HepG2 (cell line): ENCODE results near the gene RNASE8. TPM values are rescaled to one million over a fixed set of nuclear protein-coding genes. Genes with fewer than 3 reads are reported as not detected.

Experiments
- ATF2 ChIP-seq: sonication (generic); formaldehyde crosslinking; IDR thresholded peaks from 2 replicates; pipeline ENCODE4 v1.4.0; 2020; ENCODE audit warnings: missing genetic modification reagents
- CEBPZ ChIP-seq: IDR thresholded peaks from 2 replicates; pipeline ENCODE4 v1.6.1; 2012; ENCODE audit warnings: low read length, improper control_type of control experiment
- E2F5 ChIP-seq: sonication (generic); formaldehyde crosslinking; conservative IDR thresholded peaks from 2 replicates; pipeline ENCODE4 v1.4.0; 2020; ENCODE audit warnings: missing genetic modification reagents
- HNF4A ChIP-seq: sonication (generic); formaldehyde crosslinking; IDR thresholded peaks from 2 replicates; pipeline ENCODE4 v1.4.0; 2020; ENCODE audit warnings: missing genetic modification reagents
- HNF4G ChIP-seq, 2 experiments: sonication (generic) in 1 of 2; formaldehyde crosslinking in 1 of 2; IDR thresholded peaks; 2 replicates each; pipeline versions ENCODE4 v1.4.0 to v1.6.1; 2011 to 2020; ENCODE audit warnings: borderline replicate concordance in 2 of 2, low read depth in 2 of 2, mild to moderate bottlenecking in 2 of 2, low read length in 1 of 2, missing genetic modification reagents in 1 of 2, moderate library complexity in 1 of 2
- KDM5A ChIP-seq: fragments of 200-600 bp; sonication (generic); IDR thresholded peaks from 2 replicates; pipeline ENCODE4 v1.7.0; 2018; ENCODE audit warnings: antibody characterized with exemption, mild to moderate bottlenecking, low read length, borderline replicate concordance
- NAIF1 ChIP-seq: sonication (generic); formaldehyde crosslinking; IDR thresholded peaks from 2 replicates; pipeline ENCODE4 v1.5.0; 2020; ENCODE audit warnings: mild to moderate bottlenecking, missing genetic modification reagents, borderline replicate concordance
- ONECUT2 ChIP-seq: sonication (generic); formaldehyde crosslinking; IDR thresholded peaks from 2 replicates; pipeline ENCODE4 v1.4.0; 2020; ENCODE audit warnings: missing genetic modification reagents
- PBX2 ChIP-seq: IDR thresholded peaks from 2 replicates; pipeline ENCODE4 v1.6.1; 2016; ENCODE audit warnings: control low read depth
- POLR2A ChIP-seq, 2 experiments: IDR thresholded peaks; 2 replicates each; pipeline ENCODE4 v1.6.1; 2011; ENCODE audit warnings: low read depth in 2 of 2, low read length in 2 of 2, mild to moderate bottlenecking in 1 of 2, moderate library complexity in 1 of 2; ENCODE audit not compliant: insufficient read depth in 1 of 2
- SUZ12 ChIP-seq: fragments of 150-350 bp; IDR thresholded peaks from 2 replicates; pipeline ENCODE4 v1.6.1; 2014; ENCODE audit warnings: low read depth, low read length
- THAP11 ChIP-seq: IDR thresholded peaks from 2 replicates; pipeline ENCODE4 v1.6.1; 2016; ENCODE audit warnings: missing biosample characterization, missing genetic modification reagents
- TOE1 ChIP-seq: sonication (generic); formaldehyde crosslinking; IDR thresholded peaks from 2 replicates; pipeline ENCODE4 v1.4.0; 2020; ENCODE audit warnings: mild to moderate bottlenecking, missing genetic modification reagents
- ZMYM3 ChIP-seq: sonication (generic); formaldehyde crosslinking; IDR thresholded peaks from 2 replicates; pipeline ENCODE4 v1.5.1; 2020; ENCODE audit warnings: mild to moderate bottlenecking, missing genetic modification reagents
- ZNF224 ChIP-seq: sonication (generic); formaldehyde crosslinking; IDR thresholded peaks from 2 replicates; pipeline ENCODE4 v1.5.0; 2020; ENCODE audit warnings: mild to moderate bottlenecking, missing genetic modification reagents
- ZNF234 ChIP-seq: sonication (generic); formaldehyde crosslinking; conservative IDR thresholded peaks from 2 replicates; pipeline ENCODE4 v1.5.1; 2020; ENCODE audit warnings: mild to moderate bottlenecking, missing genetic modification reagents
- ZNF30 ChIP-seq: sonication (generic); formaldehyde crosslinking; IDR thresholded peaks from 2 replicates; pipeline ENCODE4 v1.5.0; 2020; ENCODE audit warnings: mild to moderate bottlenecking, missing genetic modification reagents
- ZNF317 ChIP-seq: sonication (generic); formaldehyde crosslinking; IDR thresholded peaks from 2 replicates; pipeline ENCODE4 v1.5.0; 2020; ENCODE audit warnings: mild to moderate bottlenecking, missing genetic modification reagents
- ZNF460 ChIP-seq: sonication (generic); formaldehyde crosslinking; IDR thresholded peaks from 2 replicates; pipeline ENCODE4 v1.5.1; 2020; ENCODE audit warnings: missing genetic modification reagents, mild to moderate bottlenecking, borderline replicate concordance
- ZNF691 ChIP-seq: sonication (generic); formaldehyde crosslinking; IDR thresholded peaks from 2 replicates; pipeline ENCODE4 v1.4.0; 2020; ENCODE audit warnings: missing genetic modification reagents, low read depth, mild to moderate bottlenecking, borderline replicate concordance
- ZNF761 ChIP-seq: sonication (generic); formaldehyde crosslinking; conservative IDR thresholded peaks from 2 replicates; pipeline ENCODE4 v1.4.0; 2020; ENCODE audit warnings: mild to moderate bottlenecking, missing genetic modification reagents
- polyA plus RNA-seq, 8 experiments: library from polyadenylated mRNA; depleted of rRNA in 3 of 8; stranded (reverse) in 7 of 8; unstranded in 1 of 8; fragments of >200 nt; fragmentation: Illumina TruSeq in 4 of 8; extraction: Trizol in 4 of 8; gene quantifications; 2 replicates each; pipeline versions ENCODE4 v1.2.1 to v1.2.3, GENCODE V29; 2011 to 2016; ENCODE audit warnings: low read depth in 4 of 8, missing spikeins in 1 of 8, mixed read lengths in 1 of 8; ENCODE audit not compliant: insufficient read depth in 1 of 8
- total RNA-seq, 5 experiments: library from RNA; depleted of rRNA; stranded (reverse); fragments of >200 nt; fragmentation: Illumina TruSeq; extraction: Trizol; gene quantifications; 2 replicates each; pipeline ENCODE4 v1.2.3, GENCODE V29; 2016; ENCODE audit warnings: low read depth in 1 of 5

RNASE8 gene
- total and polyA plus RNA-seq, 2 of the 13 experiments (the other 11 are each of a cell fraction or from before 2014, with no cell fraction given), result not detected

DNA sequence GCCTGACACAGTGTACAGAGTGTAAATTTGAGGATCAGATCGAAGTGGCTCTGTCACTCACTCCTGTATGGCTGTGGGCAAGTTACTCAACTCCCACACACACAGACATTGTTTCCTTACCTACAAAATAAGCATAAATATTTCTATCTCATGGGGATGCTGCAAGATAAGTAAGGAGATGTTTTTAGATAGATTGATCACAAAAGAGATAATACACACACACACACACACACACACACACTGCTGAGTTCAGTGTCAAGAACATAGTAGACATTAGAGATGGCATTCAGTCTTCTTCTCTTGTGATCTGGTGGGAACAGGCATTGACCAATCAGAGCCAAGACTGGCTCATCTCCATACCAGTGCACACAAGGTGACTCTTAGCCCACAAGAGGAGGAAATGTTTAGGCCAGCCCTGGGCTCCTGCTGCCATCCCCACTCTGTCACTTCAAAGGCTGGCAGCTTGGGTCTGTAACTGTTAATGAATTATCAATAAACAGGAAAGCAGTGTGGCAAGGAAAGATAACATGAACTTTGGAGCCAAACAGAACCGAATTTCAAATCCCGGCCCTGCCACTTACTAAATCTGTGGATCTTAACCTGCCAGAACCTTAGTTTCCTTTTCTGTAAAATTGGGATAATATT is 3.4 kb upstream of the RNASE8 start (continued):
- peak; percentile 99 for TF ChIP-seq HNF4A (CRISPR knock-in tag)
- TF ChIP-seq HNF4G (IDR thresholded peaks at IDR 0.05; ENCODE audit: borderline replicate concordance, low read depth, low read length), result peak; percentile 97
- peak; percentile 89; the same call in 1 of the 2 replicates for TF ChIP-seq HNF4G (CRISPR knock-in tag; IDR thresholded peaks at IDR 0.05; ENCODE audit: borderline replicate concordance, low read depth)
- TF ChIP-seq SUZ12, result no peak
- TF ChIP-seq ZNF691 (CRISPR knock-in tag), result peak; percentile 67; the same call in 1 of the 2 replicates
- no peak for TF ChIP-seq ZNF234
- peak; percentile 38; the same call in 1 of the 2 replicates for TF ChIP-seq ZNF460 (CRISPR knock-in tag)
- TF ChIP-seq ONECUT2 (CRISPR knock-in tag), result peak; percentile 84
- TF ChIP-seq NAIF1 (CRISPR knock-in tag), result peak; percentile 69; the same call in 1 of the 2 replicates
- peak; percentile 65 for TF ChIP-seq ATF2 (CRISPR knock-in tag)
- TF ChIP-seq ZNF224 (CRISPR knock-in tag), result no peak
- peak; percentile 66; the same call in 1 of the 2 replicates for TF ChIP-seq ZMYM3 (CRISPR knock-in tag)
- TF ChIP-seq ZNF317 (CRISPR knock-in tag), result 0 out of 2 replicates have a peak, but pooled peaks have one; percentile 28
- peak; percentile 83 for TF ChIP-seq THAP11 (CRISPR knock-in tag)
- peak; percentile 62; the same call in 1 of the 2 replicates for TF ChIP-seq ZNF761
- peak; percentile 65; the same call in 1 of the 2 replicates for TF ChIP-seq TOE1 (CRISPR knock-in tag)
- TF ChIP-seq POLR2A (IDR thresholded peaks at IDR 0.05; ENCODE audit: insufficient read depth in 1 of 2, low read depth in 2 of 2, low read length in 2 of 2), result peak; percentile 23 to 68; a peak in 2 of 4 replicates
- no peak for TF ChIP-seq E2F5
- no peak for TF ChIP-seq CEBPZ
- TF ChIP-seq KDM5A, result no peak
- TF ChIP-seq ZNF30 (CRISPR knock-in tag), result no peak
- TF ChIP-seq PBX2 (CRISPR knock-in tag), result peak; percentile 73
